Stimulated activated memory B cell treated with anti-CD40 and anti-IgM and Interleukin-4, amounts not matched to agents 10 μg/mL and 1 μg/mL and 100 μg/mL, for 72 hours (primary cell): ENCODE results near the gene RPGRIP1L.

ENCODE experiments used
- ATAC-seq: fragments of 150-1000 bp; cut with Tn5 transposase; 2 replicates; pipeline ENCODE4 v1.10.0; 2021
- H3K27ac Mint-ChIP-seq: one replicate; pipeline ENCODE4 v1.8.0; 2022; ENCODE audit warnings: mild to moderate bottlenecking, mixed read lengths
- H3K27me3 Mint-ChIP-seq: one replicate; pipeline ENCODE4 v1.8.0; 2022; ENCODE audit warnings: mixed read lengths
- H3K36me3 Mint-ChIP-seq: one replicate; pipeline ENCODE4 v1.8.0; 2022; ENCODE audit warnings: mixed read lengths
- H3K4me1 Mint-ChIP-seq: one replicate; pipeline ENCODE4 v1.8.0; 2022; ENCODE audit warnings: mixed read lengths
- H3K4me3 Mint-ChIP-seq: one replicate; pipeline ENCODE4 v1.8.0; 2022; ENCODE audit warnings: mild to moderate bottlenecking, moderate library complexity, mixed read lengths
- H3K9me3 Mint-ChIP-seq: one replicate; pipeline ENCODE4 v1.8.0; 2022; ENCODE audit warnings: mixed read lengths

The RPGRIP1L gene

GRCh38 chr16:53611179-53611696, 92.4 kb downstream of the RPGRIP1L start:
- Mint-ChIP-seq H3K4me1 (no peaks in the 10 kb centered on the region), H3K9me3 (no peaks in the 10 kb centered on the region), H3K36me3 (peaks cover 5% of the 10 kb centered on the region), H3K27me3 (no peaks in the 10 kb centered on the region), H3K27ac (no peak overlapping the region), H3K4me3 (no peak overlapping the region)
- no peak for ATAC-seq

GRCh38 chr16:53609536-53609935, 94.1 kb downstream of the RPGRIP1L start:
- Mint-ChIP-seq H3K27ac (no peak overlapping the region), H3K9me3 (no peaks in the 10 kb centered on the region), H3K4me1 (no peaks in the 10 kb centered on the region), H3K4me3 (no peak overlapping the region), H3K36me3 (peaks cover 16% of the 10 kb centered on the region), H3K27me3 (no peaks in the 10 kb centered on the region)
- no peak for ATAC-seq

- Mint-ChIP-seq H3K4me1 (no peaks in the 10 kb centered on the region), H3K27ac (no peak overlapping the region), H3K27me3 (no peaks in the 10 kb centered on the region), H3K36me3 (peaks cover 21% of the 10 kb centered on the region), H3K4me3 (no peak overlapping the region), H3K9me3 (no peaks in the 10 kb centered on the region)
- ATAC-seq: no peak
Measured at GRCh38 chr16:53608094-53608493, 95.6 kb downstream of the RPGRIP1L start.

- Mint-ChIP-seq H3K4me1 (no peaks in the 10 kb centered on the region), H3K36me3 (peaks cover 22% of the 10 kb centered on the region), H3K4me3 (no peak overlapping the region), H3K9me3 (no peaks in the 10 kb centered on the region), H3K27me3 (no peaks in the 10 kb centered on the region), H3K27ac (no peak overlapping the region)
- ATAC-seq: no peak
Measured at GRCh38 chr16:53605831-53606400, 97.7 kb downstream of the RPGRIP1L start.

- Mint-ChIP-seq H3K9me3 (no peaks in the 10 kb centered on the region), H3K27me3 (no peaks in the 10 kb centered on the region), H3K4me1 (no peaks in the 10 kb centered on the region), H3K36me3 (peaks cover 22% of the 10 kb centered on the region), H3K4me3 (no peak overlapping the region), H3K27ac (no peak overlapping the region)
- ATAC-seq: no peak
Measured at GRCh38 chr16:53605356-53605755, 98.3 kb downstream of the RPGRIP1L start.

- Mint-ChIP-seq H3K9me3 (no peaks in the 10 kb centered on the region), H3K4me3 (no peak overlapping the region), H3K4me1 (no peaks in the 10 kb centered on the region), H3K27ac (no peak overlapping the region), H3K36me3 (peaks cover 37% of the 10 kb centered on the region), H3K27me3 (no peaks in the 10 kb centered on the region)
- ATAC-seq: no peak
Measured at GRCh38 chr16:53601961-53602360, 101.7 kb downstream of the RPGRIP1L start.

- H3K27ac Mint-ChIP-seq: no peak overlapping the region
- H3K9me3 Mint-ChIP-seq: peaks cover 3% of the 10 kb centered on the region
- ATAC-seq: no peak
- H3K4me1 Mint-ChIP-seq: no peaks in the 10 kb centered on the region
- no peaks in the 10 kb centered on the region for H3K27me3 Mint-ChIP-seq
- H3K36me3 Mint-ChIP-seq: peaks cover 42% of the 10 kb centered on the region
- no peak overlapping the region for H3K4me3 Mint-ChIP-seq
Measured at GRCh38 chr16:53600616-53601015, 103.0 kb downstream of the RPGRIP1L start.

GRCh38 chr16:53600126-53600525, 103.5 kb downstream of the RPGRIP1L start:
- Mint-ChIP-seq H3K27me3 (no peaks in the 10 kb centered on the region), H3K27ac (no peak overlapping the region), H3K36me3 (peaks cover 42% of the 10 kb centered on the region), H3K4me3 (no peak overlapping the region), H3K4me1 (no peaks in the 10 kb centered on the region), H3K9me3 (peaks cover 8% of the 10 kb centered on the region)
- ATAC-seq: no peak

- peaks cover 38% of the 10 kb centered on the region for H3K36me3 Mint-ChIP-seq
- H3K9me3 Mint-ChIP-seq: peaks cover 10% of the 10 kb centered on the region
- no peak overlapping the region for H3K4me3 Mint-ChIP-seq
- H3K27me3 Mint-ChIP-seq: no peaks in the 10 kb centered on the region
- no peak for ATAC-seq
- H3K4me1 Mint-ChIP-seq: no peaks in the 10 kb centered on the region
- no peak overlapping the region for H3K27ac Mint-ChIP-seq
Measured at GRCh38 chr16:53599548-53599947, 104.1 kb downstream of the RPGRIP1L start.

GRCh38 chr16:53598511-53599275, 105.0 kb downstream of the RPGRIP1L start:
- no peak for ATAC-seq
- no peak overlapping the region for H3K4me3 Mint-ChIP-seq
- peaks cover 33% of the 10 kb centered on the region for H3K36me3 Mint-ChIP-seq
- H3K4me1 Mint-ChIP-seq: no peaks in the 10 kb centered on the region
- H3K27ac Mint-ChIP-seq: no peak overlapping the region
- H3K9me3 Mint-ChIP-seq: peaks cover 10% of the 10 kb centered on the region
- no peaks in the 10 kb centered on the region for H3K27me3 Mint-ChIP-seq

- Mint-ChIP-seq H3K27me3 (no peaks in the 10 kb centered on the region), H3K9me3 (peaks cover 10% of the 10 kb centered on the region), H3K27ac (no peak overlapping the region), H3K36me3 (peaks cover 33% of the 10 kb centered on the region), H3K4me1 (no peaks in the 10 kb centered on the region), H3K4me3 (no peak overlapping the region)
- ATAC-seq: no peak
Measured at GRCh38 chr16:53597776-53598175, 105.9 kb downstream of the RPGRIP1L start.

GRCh38 chr16:53588081-53588648, 115.5 kb downstream of the RPGRIP1L start:
- peaks cover 3% of the 10 kb centered on the region for H3K9me3 Mint-ChIP-seq
- no peaks in the 10 kb centered on the region for H3K36me3 Mint-ChIP-seq
- H3K27me3 Mint-ChIP-seq: no peaks in the 10 kb centered on the region
- no peaks in the 10 kb centered on the region for H3K4me1 Mint-ChIP-seq
- no peak overlapping the region for H3K4me3 Mint-ChIP-seq
- H3K27ac Mint-ChIP-seq: no peak overlapping the region
- no peak for ATAC-seq

GRCh38 chr16:53583401-53583800, 120.3 kb downstream of the RPGRIP1L start:
- no peak overlapping the region for H3K27ac Mint-ChIP-seq
- no peak for ATAC-seq
- peaks cover under 1% of the 10 kb centered on the region for H3K9me3 Mint-ChIP-seq
- H3K4me3 Mint-ChIP-seq: no peak overlapping the region
- no peaks in the 10 kb centered on the region for H3K36me3 Mint-ChIP-seq
- H3K27me3 Mint-ChIP-seq: no peaks in the 10 kb centered on the region
- no peaks in the 10 kb centered on the region for H3K4me1 Mint-ChIP-seq

GRCh38 chr16:53581784-53582183, 121.9 kb downstream of the RPGRIP1L start:
- ATAC-seq: no peak
- Mint-ChIP-seq H3K27ac (no peak overlapping the region), H3K9me3 (no peaks in the 10 kb centered on the region), H3K4me3 (no peak overlapping the region), H3K27me3 (no peaks in the 10 kb centered on the region), H3K36me3 (no peaks in the 10 kb centered on the region), H3K4me1 (no peaks in the 10 kb centered on the region)

- peak; percentile 24 for ATAC-seq
- no peak overlapping the region for H3K4me3 Mint-ChIP-seq
Measured at GRCh38 chr16:53580038-53580802, 123.4 kb downstream of the RPGRIP1L start.

More at GRCh38 chr16:53580038-53580802, 123.4 kb downstream of the RPGRIP1L start:
- Mint-ChIP-seq H3K9me3 (no peaks in the 10 kb centered on the region), H3K36me3 (no peaks in the 10 kb centered on the region), H3K4me1 (no peaks in the 10 kb centered on the region), H3K27me3 (no peaks in the 10 kb centered on the region), H3K27ac (no peak overlapping the region)
